ENCODE results near the gene ZNF609. TPM values are rescaled to one million over a fixed set of nuclear protein-coding genes. Genes with fewer than 3 reads are reported as not detected.

Gene ZNF609
- total and polyA plus RNA-seq, 10 of the 15 experiments (the other 5 are each of a cell fraction or from before 2014, with no cell fraction given), result 5.1 to 35.3 (median 13.6) TPM

GRCh38 chr15:64635499-64636495, 175.4 kb downstream of the ZNF609 start:
- BruUV-seq (replicated peaks), result TSS peak; percentile 33
- WGBS (ENCODE audit: insufficient coverage, insufficient replicate concordance, low lambda C conversion rate, missing lambda C conversion rate), result 74% methylated on average over 4 of the region's 4 CpGs
- Histone ChIP-seq H3K27me3 (replicated peaks in 1 of 2; ENCODE audit: control insufficient read depth in 2 of 2, insufficient read depth in 2 of 2, low read length in 1 of 2) (no peaks in the 10 kb centered on the region), H3K4me1 (ENCODE audit: control insufficient read depth, insufficient read depth, low read length) (peaks cover 50% of the 10 kb centered on the region), H3K9ac (ENCODE audit: control insufficient read depth, insufficient read depth, low read length) (peak overlapping the region; percentile 45), H3K27ac (ENCODE audit: control insufficient read depth, insufficient read depth) (peak overlapping the region; percentile 97), H3K79me2 (ENCODE audit: control insufficient read depth, insufficient read depth, low read length) (peaks cover 52% of the 10 kb centered on the region), H3K36me3 (ENCODE audit: control insufficient read depth in 2 of 2, insufficient read depth in 2 of 2, low read length in 1 of 2) (peaks cover 0 to 27% of the 10 kb centered on the region in 2 experiments; a peak in 3 of 4 replicates), H3K9me3 (replicated peaks; ENCODE audit: control insufficient read depth, insufficient read depth, low read length) (peaks cover 5% of the 10 kb centered on the region; the same call in 2 of the 3 replicates), H3K4me3 (no peak overlapping the region), H2AFZ (ENCODE audit: control insufficient read depth, low read depth, low read length) (no peak overlapping the region), H4K20me1 (ENCODE audit: control insufficient read depth, insufficient read depth) (no peaks in the 10 kb centered on the region), H3K4me2 (ENCODE audit: control insufficient read depth, insufficient read depth) (peak overlapping the region; percentile 93)
- intact Hi-C loops (cut with micrococcal nuclease; ENCODE audit: unreplicated experiment) (loop anchor here (10.0 kb wide), 1 partner anchor 211 kb away; no protein-coding TSS in a partner anchor), in situ Hi-C loops (cut with MboI) (no loop called here)
- ChIA-PET CTCF (interaction anchor here (1.0 to 4.3 kb wide), 21 partner anchors 9 to 248 kb away, joined by 3 to 93 read pairs (median 4); partner anchors contain the start of gene TRIP4), RAD21 (ENCODE audit: unreplicated experiment) (interaction anchor here (0.6 to 5.5 kb wide), 33 partner anchors 10 to 542 kb away, joined by 3 to 239 read pairs (median 9); partner anchors contain the start of genes CIAO2A, TRIP4 and ZNF609), POLR2A (interaction anchor here (0.6 to 3.8 kb wide), 22 partner anchors 8 to 205 kb away, joined by 3 to 63 read pairs (median 6); partner anchors contain the start of gene ZNF609), SMC1A (ENCODE audit: uncharacterized antibody, unreplicated experiment) (interaction anchor here (0.6 to 5.3 kb wide), 48 partner anchors 10 to 425 kb away, joined by 3 to 234 read pairs (median 6); partner anchors contain the start of genes TRIP4 and ZNF609)
- DNase-seq (ENCODE audit: low read depth, low spot score) (peak; percentile 73), FAIRE-seq (peak; percentile 64), ATAC-seq (peak; percentile 20)
- TF ChIP-seq, protein P1, sequence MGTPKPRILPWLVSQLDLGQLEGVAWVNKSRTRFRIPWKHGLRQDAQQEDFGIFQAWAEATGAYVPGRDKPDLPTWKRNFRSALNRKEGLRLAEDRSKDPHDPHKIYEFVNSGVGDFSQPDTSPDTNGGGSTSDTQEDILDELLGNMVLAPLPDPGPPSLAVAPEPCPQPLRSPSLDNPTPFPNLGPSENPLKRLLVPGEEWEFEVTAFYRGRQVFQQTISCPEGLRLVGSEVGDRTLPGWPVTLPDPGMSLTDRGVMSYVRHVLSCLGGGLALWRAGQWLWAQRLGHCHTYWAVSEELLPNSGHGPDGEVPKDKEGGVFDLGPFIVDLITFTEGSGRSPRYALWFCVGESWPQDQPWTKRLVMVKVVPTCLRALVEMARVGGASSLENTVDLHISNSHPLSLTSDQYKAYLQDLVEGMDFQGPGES (IDR thresholded peaks at IDR 0.05), result no peak
- no peak for TF ChIP-seq CBX3 (IDR thresholded peaks at IDR 0.05; ENCODE audit: borderline replicate concordance, low read depth)
- TF ChIP-seq BRCA1 (IDR thresholded peaks at IDR 0.05; ENCODE audit: low read depth, low read length), result no peak
- TF ChIP-seq CHD4 (IDR thresholded peaks at IDR 0.05), result no peak
- no peak for TF ChIP-seq ZBTB33 (IDR thresholded peaks at IDR 0.05)
- peak; percentile 17 for TF ChIP-seq SP1 (IDR thresholded peaks at IDR 0.05; ENCODE audit: low read depth, low read length)
- TF ChIP-seq CHD1 (IDR thresholded peaks at IDR 0.05; ENCODE audit: low read depth, low read length), result no peak
- no peak for TF ChIP-seq ASH2L (IDR thresholded peaks at IDR 0.05; ENCODE audit: borderline replicate concordance, low read depth)
- TF ChIP-seq ESRRA (IDR thresholded peaks at IDR 0.05; ENCODE audit: low read length), result no peak
- no peak for TF ChIP-seq SUPT20H (IDR thresholded peaks at IDR 0.05; ENCODE audit: borderline replicate concordance, control insufficient read depth, low read depth, low read length)
- no peak for TF ChIP-seq NRF1 (conservative IDR thresholded peaks at IDR 0.05; ENCODE audit: low read depth, low read length)
- TF ChIP-seq, protein P2, sequence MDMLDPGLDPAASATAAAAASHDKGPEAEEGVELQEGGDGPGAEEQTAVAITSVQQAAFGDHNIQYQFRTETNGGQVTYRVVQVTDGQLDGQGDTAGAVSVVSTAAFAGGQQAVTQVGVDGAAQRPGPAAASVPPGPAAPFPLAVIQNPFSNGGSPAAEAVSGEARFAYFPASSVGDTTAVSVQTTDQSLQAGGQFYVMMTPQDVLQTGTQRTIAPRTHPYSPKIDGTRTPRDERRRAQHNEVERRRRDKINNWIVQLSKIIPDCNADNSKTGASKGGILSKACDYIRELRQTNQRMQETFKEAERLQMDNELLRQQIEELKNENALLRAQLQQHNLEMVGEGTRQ (IDR thresholded peaks at IDR 0.05; ENCODE audit: borderline replicate concordance, low read depth, low read length), result no peak
- TF ChIP-seq, protein P3, sequence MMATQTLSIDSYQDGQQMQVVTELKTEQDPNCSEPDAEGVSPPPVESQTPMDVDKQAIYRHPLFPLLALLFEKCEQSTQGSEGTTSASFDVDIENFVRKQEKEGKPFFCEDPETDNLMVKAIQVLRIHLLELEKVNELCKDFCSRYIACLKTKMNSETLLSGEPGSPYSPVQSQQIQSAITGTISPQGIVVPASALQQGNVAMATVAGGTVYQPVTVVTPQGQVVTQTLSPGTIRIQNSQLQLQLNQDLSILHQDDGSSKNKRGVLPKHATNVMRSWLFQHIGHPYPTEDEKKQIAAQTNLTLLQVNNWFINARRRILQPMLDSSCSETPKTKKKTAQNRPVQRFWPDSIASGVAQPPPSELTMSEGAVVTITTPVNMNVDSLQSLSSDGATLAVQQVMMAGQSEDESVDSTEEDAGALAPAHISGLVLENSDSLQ (IDR thresholded peaks at IDR 0.05), result peak; percentile 70; the same call in 1 of the 2 replicates
- no peak for TF ChIP-seq TCF12 (IDR thresholded peaks at IDR 0.05; ENCODE audit: low read depth, low read length)
- TF ChIP-seq SMAD5 (IDR thresholded peaks at IDR 0.05; ENCODE audit: low read depth), result no peak
- no peak for TF ChIP-seq SPI1 (IDR thresholded peaks at IDR 0.05; ENCODE audit: borderline replicate concordance, insufficient read depth, low read depth, low read length)
- TF ChIP-seq MTA2 (IDR thresholded peaks at IDR 0.05; ENCODE audit: low read depth), result no peak
- TF ChIP-seq RCOR1 (conservative IDR thresholded peaks at IDR 0.05; ENCODE audit: low read depth, low read length), result no peak
